HCT116 (cell line): Measurements from ENCODE around the gene PALB2. TPM values are rescaled to one million over a fixed set of nuclear protein-coding genes. Genes with fewer than 3 reads are reported as not detected.

ENCODE experiments used
- ATAC-seq: fragments of 200-7000 bp; cut with Tn5 transposase; 2 replicates; pipeline ENCODE4 v1.9.1; 2020; ENCODE audit warnings: mild to moderate bottlenecking, moderate library complexity
- BruUV-seq: library from RNA; stranded (reverse); fragments of 400-500 nt; replicated peaks from 2 replicates; lab custom pipeline; 2021; lab: Mats Ljungman, UMichigan
- CTCF ChIA-PET: fragments of 300-600 bp; sonication (Branson Sonifier 250); formaldehyde crosslinking; loops from one replicate; lab custom pipeline; 2021; ENCODE audit warnings: antibody characterized with exemption; lab: Charles Lee
- POLR2A ChIA-PET: fragments of 300-600, 350-600 bp; sonication (Branson Sonifier 250); formaldehyde crosslinking; loops from one replicate; lab custom pipeline; 2021; ENCODE audit warnings: antibody characterized with exemption; lab: Charles Lee
- RAD21 ChIA-PET, 2 experiments: fragments of 300-600 bp; sonication (Branson Sonifier 250); formaldehyde crosslinking; loops; one replicate each; lab custom pipeline; 2023; ENCODE audit warnings: low total read pairs in 2 of 2; ENCODE audit not compliant: uncharacterized antibody in 2 of 2, unreplicated experiment in 2 of 2, low non-redundant PET in 1 of 2; lab: Charles Lee
- DNase-seq: peaks from one replicate; pipeline ENCODE4 v3.0.0-alpha.2; 2010; ENCODE audit warnings: low read depth, low spot score
- H2AFZ ChIP-seq: fragments of 200-600 bp; shearing (Covaris generic), sonication (generic); 2 replicates; pipeline ENCODE4 v1.6.1; 2017; ENCODE audit warnings: low read depth, mixed run types, mixed read lengths, antibody characterized with exemption, low read length; ENCODE audit not compliant: poor library complexity, severe bottlenecking
- H3K27ac ChIP-seq: 2 replicates; pipeline ENCODE4 v1.5.1; 2012; ENCODE audit warnings: low read depth, low read length
- H3K27me3 ChIP-seq: fragments of 200-600 bp; sonication (generic); 2 replicates; pipeline ENCODE4 v1.6.1; 2016; ENCODE audit warnings: mixed run types, low read length, mixed read lengths; ENCODE audit not compliant: insufficient read depth
- H3K36me3 ChIP-seq, 2 experiments: fragments of 200-500 bp in 1 of 2; fragments of 200-600 bp in 1 of 2; sonication (Bioruptor generic) in 1 of 2; sonication (generic) in 1 of 2; 2 replicates each; pipeline versions ENCODE4 v1.5.1 to v1.6.1; 2014 to 2016; ENCODE audit warnings: low read length in 2 of 2, inconsistent platforms in 1 of 2, mixed read lengths in 1 of 2, mixed run types in 1 of 2; ENCODE audit not compliant: insufficient read depth in 2 of 2, control insufficient read depth in 1 of 2
- H3K4me1 ChIP-seq, 2 experiments: fragments of 200-600 bp in 1 of 2; sonication (generic) in 1 of 2; 2 replicates each; pipeline versions ENCODE4 v1.5.1 to v1.6.1; 2012 to 2017; ENCODE audit warnings: low read length in 2 of 2, inconsistent platforms in 1 of 2, mild to moderate bottlenecking in 1 of 2, mixed read lengths in 1 of 2, mixed run types in 1 of 2, moderate library complexity in 1 of 2; ENCODE audit not compliant: insufficient read depth in 2 of 2, control insufficient read depth in 1 of 2
- H3K4me2 ChIP-seq: fragments of 200-600 bp; sonication (generic); 2 replicates; pipeline ENCODE4 v1.6.1; 2017; ENCODE audit warnings: mixed run types, low read length, mixed read lengths
- H3K4me3 ChIP-seq, 2 experiments: fragments of 200-600 bp in 1 of 2; sonication (generic) in 1 of 2; replicated peaks in 1 of 2; 2 replicates each; pipeline ENCODE4 v1.5.1; 2011 to 2016; ENCODE audit warnings: low read length in 2 of 2, control low read depth in 1 of 2, low read depth in 1 of 2, mild to moderate bottlenecking in 1 of 2, mixed read lengths in 1 of 2, mixed run types in 1 of 2
- H3K79me2 ChIP-seq: fragments of 200-600 bp; sonication (generic); 2 replicates; pipeline ENCODE4 v1.6.1; 2017; ENCODE audit warnings: mild to moderate bottlenecking, mixed run types, low read length, moderate library complexity, mixed read lengths; ENCODE audit not compliant: insufficient read depth
- H3K9ac ChIP-seq: fragments of 200-600 bp; sonication (generic); 2 replicates; pipeline ENCODE4 v1.6.1; 2016; ENCODE audit warnings: low read length, mixed read lengths
- H3K9me2 ChIP-seq: fragments of 200-600 bp; sonication (generic), shearing (Covaris generic); 2 replicates; pipeline ENCODE4 v1.6.1; 2017; ENCODE audit warnings: mixed run types, mild to moderate bottlenecking, moderate library complexity; ENCODE audit not compliant: insufficient read depth
- H3K9me3 ChIP-seq, 2 experiments: fragments of 200-500 bp in 1 of 2; fragments of 200-600 bp in 1 of 2; sonication (Bioruptor generic) in 1 of 2; sonication (generic) in 1 of 2; 2 replicates each; pipeline ENCODE4 v1.6.1; 2014 to 2017; ENCODE audit warnings: low read length in 2 of 2, mixed read lengths in 2 of 2, inconsistent platforms in 1 of 2, low read depth in 1 of 2, mild to moderate bottlenecking in 1 of 2, mixed run types in 1 of 2, moderate library complexity in 1 of 2; ENCODE audit not compliant: control insufficient read depth in 1 of 2, insufficient read depth in 1 of 2
- H4K20me1 ChIP-seq: fragments of 200-600 bp; sonication (generic), shearing (Covaris generic); 2 replicates; pipeline ENCODE4 v1.6.1; 2017; ENCODE audit warnings: mixed run types, mild to moderate bottlenecking, moderate library complexity; ENCODE audit not compliant: insufficient read depth
- ATF3 ChIP-seq: IDR thresholded peaks from 2 replicates; pipeline ENCODE4 v1.6.1; 2012
- CBX3 ChIP-seq: IDR thresholded peaks from 2 replicates; pipeline ENCODE4 v1.6.1; 2012; ENCODE audit warnings: low read depth
- CEBPB ChIP-seq: IDR thresholded peaks from 2 replicates; pipeline ENCODE4 v1.6.1; 2012; ENCODE audit warnings: low read depth
- EGR1 ChIP-seq: IDR thresholded peaks from 2 replicates; pipeline ENCODE4 v1.6.1; 2012; ENCODE audit warnings: low read depth
- ELF1 ChIP-seq: IDR thresholded peaks from 2 replicates; pipeline ENCODE4 v1.6.1; 2012; ENCODE audit warnings: low read depth, borderline replicate concordance
- EZH2 ChIP-seq: fragments of 200-600 bp; sonication (generic); IDR thresholded peaks from 2 replicates; pipeline ENCODE4 v1.6.1; 2017; ENCODE audit warnings: antibody characterized with exemption, mixed run types
- FOSL1 ChIP-seq: IDR thresholded peaks from 2 replicates; pipeline ENCODE4 v1.6.1; 2012; ENCODE audit warnings: low read depth
- JUND ChIP-seq: IDR thresholded peaks from 2 replicates; pipeline ENCODE4 v1.6.1; 2012
- POLR2A ChIP-seq: IDR thresholded peaks from 2 replicates; pipeline ENCODE4 v1.7.0; 2011; ENCODE audit warnings: borderline replicate concordance; ENCODE audit not compliant: insufficient read depth, insufficient read length; ENCODE audit errors: extremely low read depth
- POLR2AphosphoS5 ChIP-seq: IDR thresholded peaks from 2 replicates; pipeline ENCODE4 v1.6.1; 2011; ENCODE audit warnings: mild to moderate bottlenecking, low read depth, low read length, moderate library complexity
- RAD21 ChIP-seq: IDR thresholded peaks from 2 replicates; pipeline ENCODE4 v1.6.1; 2012; ENCODE audit warnings: low read depth, mild to moderate bottlenecking
- SIN3A ChIP-seq: IDR thresholded peaks from 2 replicates; pipeline ENCODE4 v1.6.1; 2012; ENCODE audit warnings: low read depth
- SRF ChIP-seq: IDR thresholded peaks from 2 replicates; pipeline ENCODE4 v1.6.1; 2012; ENCODE audit warnings: low read depth
- TCF7L2 ChIP-seq: IDR thresholded peaks from 2 replicates; pipeline ENCODE4 v1.7.0; 2011; ENCODE audit warnings: borderline replicate concordance, inconsistent platforms; ENCODE audit not compliant: insufficient read depth, insufficient read length; ENCODE audit errors: extremely low read depth
- YY1 ChIP-seq: IDR thresholded peaks from 2 replicates; pipeline ENCODE4 v1.6.1; 2011; ENCODE audit warnings: low read length, low read depth, moderate library complexity, mild to moderate bottlenecking; ENCODE audit not compliant: insufficient replicate concordance; ENCODE audit errors: extremely low read depth
- ZFX ChIP-seq: fragments of 450-650 bp; IDR thresholded peaks from 2 replicates; pipeline ENCODE4 v1.6.1; 2017
- ZNF274 ChIP-seq: fragments of 200-500 bp; sonication (Bioruptor generic); IDR thresholded peaks from 2 replicates; pipeline ENCODE4 v1.6.1; 2014; ENCODE audit warnings: mild to moderate bottlenecking, low read depth, low read length, inconsistent platforms
- intact Hi-C: fragments of 100-400 bp; cut with micrococcal nuclease; formaldehyde crosslinking; loops from 2 replicates; pipeline ENCODE4 v1.10.0; 2022
- total RNA-seq: library from RNA; stranded (reverse); gene quantifications from one replicate; pipeline ENCODE4 v1.2.1, GENCODE V29; 2021; ENCODE audit not compliant: unreplicated experiment
- TF ChIP-seq, protein P1 (sequence below): IDR thresholded peaks from 2 replicates; pipeline ENCODE4 v1.6.1; 2012
- TF ChIP-seq, protein P2 (sequence below): IDR thresholded peaks from 2 replicates; pipeline ENCODE4 v1.6.1; 2012; ENCODE audit warnings: low read depth
- TF ChIP-seq, protein P3 (sequence below): IDR thresholded peaks from 2 replicates; pipeline ENCODE4 v1.6.1; 2011; ENCODE audit warnings: mild to moderate bottlenecking, low read length, moderate library complexity; ENCODE audit not compliant: insufficient replicate concordance; ENCODE audit errors: extremely low read depth

PALB2 gene
- total RNA-seq, 1 experiment from 2014 or later: 15.6 TPM

DNA sequence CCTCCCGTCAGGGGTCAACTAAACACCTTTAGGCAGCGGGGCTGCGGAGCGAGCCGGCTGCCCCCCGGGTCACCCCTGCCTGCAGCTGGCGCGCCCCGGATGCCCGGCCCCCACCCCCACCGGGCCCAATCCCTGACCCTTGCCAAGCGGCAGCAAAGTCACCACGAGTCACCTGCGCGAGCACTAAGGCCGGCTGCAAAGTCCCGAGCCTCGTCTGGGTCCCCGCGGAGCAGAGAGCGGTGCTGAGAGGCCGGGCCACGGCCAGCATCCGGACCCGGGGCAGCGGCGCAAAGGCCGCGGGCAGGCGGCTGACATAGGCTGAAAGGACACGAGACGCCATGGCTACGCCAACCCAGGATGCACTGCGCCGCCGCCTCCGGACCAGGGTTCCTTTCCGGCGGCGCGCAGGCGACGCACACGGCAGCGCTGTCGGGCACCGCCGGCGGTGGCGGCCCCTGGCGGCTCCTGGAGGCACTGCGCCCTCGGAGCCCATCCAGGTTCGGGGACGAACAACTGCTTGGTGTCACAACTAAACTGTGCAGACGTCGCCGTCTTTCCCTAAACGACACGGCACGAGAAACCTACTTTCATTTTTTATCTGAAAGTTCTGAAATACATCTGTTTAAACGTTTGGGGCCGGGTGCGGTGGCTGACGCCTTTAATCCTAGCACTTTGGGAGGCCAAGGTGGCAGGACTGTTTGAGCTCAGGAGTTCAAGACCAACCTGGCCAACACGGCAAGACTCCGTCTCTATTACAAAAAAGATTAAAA, 45.0 kb downstream of the PALB2 start, which contains the start of gene NDUFAB1:
Gene NDUFAB1 (minus strand): TSS at position 366 of the 770 bp plus-strand sequence. CDS start 26 bp downstream, at position 340.
- Histone ChIP-seq H3K27me3 (no peaks in the 10 kb centered on the region), H3K9me2 (no peaks in the 10 kb centered on the region), H3K4me2 (peak within 1 kb of the TSS; percentile 89), H4K20me1 (no peaks in the 10 kb centered on the region), H3K4me3 (peak within 1 kb of the TSS; percentile 85 to 100), H3K79me2 (peaks cover 49% of the 10 kb centered on the region), H3K9ac (peak within 1 kb of the TSS; percentile 98), H3K36me3 (peaks cover 8 to 23% of the 10 kb centered on the region in 2 experiments), H3K4me1 (peaks cover 16 to 25% of the 10 kb centered on the region in 2 experiments; a peak in 3 of 4 replicates), H3K27ac (peak within 1 kb of the TSS; percentile 77), H3K9me3 (no peaks in the 10 kb centered on the region), H2AFZ (peak within 1 kb of the TSS; percentile 92)
- POLR2A ChIA-PET: interaction anchor here (1.5 to 2.3 kb wide), 2 partner anchors 38 to 45 kb away, joined by 3 to 8 read pairs; partner anchors contain the start of genes DCTN5, EARS2, PALB2 and UBFD1
- BruUV-seq: no TSS peak
- intact Hi-C loops: loop anchor here (1.0 to 2.0 kb wide), 2 partner anchors 39 to 45 kb away; partner anchors contain the start of genes DCTN5, EARS2, PALB2 and UBFD1
- RAD21 ChIA-PET: no interaction called here
- ATAC-seq: peak; percentile 88
- CTCF ChIA-PET: interaction anchor here (0.7 to 2.2 kb wide), 11 partner anchors 9 to 657 kb away, joined by 3 to 30 read pairs (median 7); partner anchors contain the start of genes DCTN5, EARS2, PALB2 and UBFD1
- DNase-seq: peak; percentile 67
- TF ChIP-seq CBX3 (peak; percentile 85), RAD21 (0 out of 2 replicates have a peak, but pooled peaks have one; percentile 31), ELF1 (no peak), POLR2AphosphoS5 (peak; percentile 87), EZH2 (no peak), JUND (no peak), CEBPB (no peak), ZFX (peak; percentile 87), EGR1 (peak; percentile 34; the same call in 1 of the 2 replicates), POLR2A (peak; percentile 55), TCF7L2 (peak; percentile 54), FOSL1 (no peak), ZNF274 (no peak), SRF (no peak; the same call in 1 of the 2 replicates), ATF3 (no peak), YY1 (peak; percentile 91), SIN3A (0 out of 2 replicates have a peak, but pooled peaks have one; percentile 55)
- TF ChIP-seq, protein P1, sequence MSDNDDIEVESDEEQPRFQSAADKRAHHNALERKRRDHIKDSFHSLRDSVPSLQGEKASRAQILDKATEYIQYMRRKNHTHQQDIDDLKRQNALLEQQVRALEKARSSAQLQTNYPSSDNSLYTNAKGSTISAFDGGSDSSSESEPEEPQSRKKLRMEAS: peak; percentile 87
- TF ChIP-seq, protein P2, sequence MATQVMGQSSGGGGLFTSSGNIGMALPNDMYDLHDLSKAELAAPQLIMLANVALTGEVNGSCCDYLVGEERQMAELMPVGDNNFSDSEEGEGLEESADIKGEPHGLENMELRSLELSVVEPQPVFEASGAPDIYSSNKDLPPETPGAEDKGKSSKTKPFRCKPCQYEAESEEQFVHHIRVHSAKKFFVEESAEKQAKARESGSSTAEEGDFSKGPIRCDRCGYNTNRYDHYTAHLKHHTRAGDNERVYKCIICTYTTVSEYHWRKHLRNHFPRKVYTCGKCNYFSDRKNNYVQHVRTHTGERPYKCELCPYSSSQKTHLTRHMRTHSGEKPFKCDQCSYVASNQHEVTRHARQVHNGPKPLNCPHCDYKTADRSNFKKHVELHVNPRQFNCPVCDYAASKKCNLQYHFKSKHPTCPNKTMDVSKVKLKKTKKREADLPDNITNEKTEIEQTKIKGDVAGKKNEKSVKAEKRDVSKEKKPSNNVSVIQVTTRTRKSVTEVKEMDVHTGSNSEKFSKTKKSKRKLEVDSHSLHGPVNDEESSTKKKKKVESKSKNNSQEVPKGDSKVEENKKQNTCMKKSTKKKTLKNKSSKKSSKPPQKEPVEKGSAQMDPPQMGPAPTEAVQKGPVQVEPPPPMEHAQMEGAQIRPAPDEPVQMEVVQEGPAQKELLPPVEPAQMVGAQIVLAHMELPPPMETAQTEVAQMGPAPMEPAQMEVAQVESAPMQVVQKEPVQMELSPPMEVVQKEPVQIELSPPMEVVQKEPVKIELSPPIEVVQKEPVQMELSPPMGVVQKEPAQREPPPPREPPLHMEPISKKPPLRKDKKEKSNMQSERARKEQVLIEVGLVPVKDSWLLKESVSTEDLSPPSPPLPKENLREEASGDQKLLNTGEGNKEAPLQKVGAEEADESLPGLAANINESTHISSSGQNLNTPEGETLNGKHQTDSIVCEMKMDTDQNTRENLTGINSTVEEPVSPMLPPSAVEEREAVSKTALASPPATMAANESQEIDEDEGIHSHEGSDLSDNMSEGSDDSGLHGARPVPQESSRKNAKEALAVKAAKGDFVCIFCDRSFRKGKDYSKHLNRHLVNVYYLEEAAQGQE: no peak
- TF ChIP-seq, protein P3, sequence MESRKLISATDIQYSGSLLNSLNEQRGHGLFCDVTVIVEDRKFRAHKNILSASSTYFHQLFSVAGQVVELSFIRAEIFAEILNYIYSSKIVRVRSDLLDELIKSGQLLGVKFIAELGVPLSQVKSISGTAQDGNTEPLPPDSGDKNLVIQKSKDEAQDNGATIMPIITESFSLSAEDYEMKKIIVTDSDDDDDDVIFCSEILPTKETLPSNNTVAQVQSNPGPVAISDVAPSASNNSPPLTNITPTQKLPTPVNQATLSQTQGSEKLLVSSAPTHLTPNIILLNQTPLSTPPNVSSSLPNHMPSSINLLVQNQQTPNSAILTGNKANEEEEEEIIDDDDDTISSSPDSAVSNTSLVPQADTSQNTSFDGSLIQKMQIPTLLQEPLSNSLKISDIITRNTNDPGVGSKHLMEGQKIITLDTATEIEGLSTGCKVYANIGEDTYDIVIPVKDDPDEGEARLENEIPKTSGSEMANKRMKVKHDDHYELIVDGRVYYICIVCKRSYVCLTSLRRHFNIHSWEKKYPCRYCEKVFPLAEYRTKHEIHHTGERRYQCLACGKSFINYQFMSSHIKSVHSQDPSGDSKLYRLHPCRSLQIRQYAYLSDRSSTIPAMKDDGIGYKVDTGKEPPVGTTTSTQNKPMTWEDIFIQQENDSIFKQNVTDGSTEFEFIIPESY: no peak
